ACC112 (cell line): ENCODE results near the gene SDHAF3.

ENCODE experiments used
- H2AFZ ChIP-seq: fragments of 200-600 bp; sonication (generic); one replicate; pipeline ENCODE4 v1.6.0; 2017; ENCODE audit warnings: antibody characterized with exemption, low read length; ENCODE audit not compliant: unreplicated experiment
- H3K27ac ChIP-seq: fragments of 200-600 bp; sonication (generic); 2 replicates; pipeline ENCODE4 v1.5.1; 2014; ENCODE audit warnings: low read depth, mild to moderate bottlenecking, antibody characterized with exemption, low read length, moderate library complexity
- H3K27me3 ChIP-seq: fragments of 200-600 bp; sonication (generic); 2 replicates; pipeline ENCODE4 v1.6.1; 2014; ENCODE audit warnings: mild to moderate bottlenecking, antibody characterized with exemption, low read length, moderate library complexity, mixed read lengths; ENCODE audit not compliant: insufficient read depth
- H3K36me3 ChIP-seq: fragments of 200-600 bp; sonication (generic); 2 replicates; pipeline ENCODE4 v1.6.1; 2016; ENCODE audit warnings: mild to moderate bottlenecking, antibody characterized with exemption, low read length, moderate library complexity, mixed read lengths; ENCODE audit not compliant: insufficient read depth
- H3K4me1 ChIP-seq: fragments of 200-600 bp; sonication (generic); one replicate; pipeline ENCODE4 v1.6.1; 2016; ENCODE audit warnings: low read length, mixed read lengths; ENCODE audit not compliant: insufficient read depth, unreplicated experiment, control insufficient read depth
- H3K4me3 ChIP-seq: fragments of 200-600 bp; sonication (generic); 2 replicates; pipeline ENCODE4 v1.5.1; 2014; ENCODE audit warnings: mild to moderate bottlenecking, low read depth, low read length
- H3K79me2 ChIP-seq: fragments of 200-600 bp; sonication (generic); one replicate; pipeline ENCODE4 v1.6.0; 2016; ENCODE audit warnings: low read length; ENCODE audit not compliant: control insufficient read depth, unreplicated experiment, insufficient read depth

SDHAF3 gene

GRCh38 chr7:97094284-97094930 lies 23.1 kb upstream of the SDHAF3 start:
- Histone ChIP-seq H3K36me3 (no peaks in the 10 kb centered on the region), H2AFZ (no peak overlapping the region), H3K4me1 (no peaks in the 10 kb centered on the region), H3K27ac (no peak overlapping the region), H3K27me3 (peaks cover 45% of the 10 kb centered on the region), H3K4me3 (no peak overlapping the region), H3K79me2 (no peaks in the 10 kb centered on the region)

GRCh38 chr7:97096037-97096436 lies 21.5 kb upstream of the SDHAF3 start:
- Histone ChIP-seq H3K27ac (no peak overlapping the region), H3K79me2 (no peaks in the 10 kb centered on the region), H2AFZ (no peak overlapping the region), H3K36me3 (no peaks in the 10 kb centered on the region), H3K27me3 (peaks cover 29% of the 10 kb centered on the region), H3K4me1 (no peaks in the 10 kb centered on the region), H3K4me3 (no peak overlapping the region)

- no peak overlapping the region for H3K4me3 ChIP-seq
- no peaks in the 10 kb centered on the region for H3K4me1 ChIP-seq
- peaks cover 24% of the 10 kb centered on the region for H3K27me3 ChIP-seq
- H3K27ac ChIP-seq: no peak overlapping the region
- H2AFZ ChIP-seq: no peak overlapping the region
- H3K36me3 ChIP-seq: no peaks in the 10 kb centered on the region
- no peaks in the 10 kb centered on the region for H3K79me2 ChIP-seq
Observed at GRCh38 chr7:97096661-97097060, 20.8 kb upstream of the SDHAF3 start.

- H3K4me3 ChIP-seq: no peak overlapping the region
Observed at GRCh38 chr7:97104719-97105238, 12.7 kb upstream of the SDHAF3 start.

GRCh38 chr7:97107192-97107800 lies 10.2 kb upstream of the SDHAF3 start:
- Histone ChIP-seq H3K4me1 (no peaks in the 10 kb centered on the region), H3K36me3 (no peaks in the 10 kb centered on the region), H3K4me3 (no peak overlapping the region), H3K27ac (no peak overlapping the region), H3K27me3 (no peaks in the 10 kb centered on the region), H3K79me2 (no peaks in the 10 kb centered on the region), H2AFZ (no peak overlapping the region)

More at GRCh38 chr7:97104719-97105238, 12.7 kb upstream of the SDHAF3 start:
- Histone ChIP-seq H2AFZ (peak overlapping the region; percentile 47), H3K4me1 (no peaks in the 10 kb centered on the region), H3K27me3 (no peaks in the 10 kb centered on the region), H3K79me2 (no peaks in the 10 kb centered on the region), H3K36me3 (no peaks in the 10 kb centered on the region), H3K27ac (no peak overlapping the region)

GRCh38 chr7:97116308-97116707 lies 1.2 kb upstream of the SDHAF3 start:
- H3K27ac ChIP-seq: no peak overlapping the region
- H3K36me3 ChIP-seq: no peaks in the 10 kb centered on the region
- H3K79me2 ChIP-seq: peaks cover 18% of the 10 kb centered on the region
- H3K4me3 ChIP-seq: no peak overlapping the region
- H2AFZ ChIP-seq: peak overlapping the region; percentile 66
- H3K27me3 ChIP-seq: no peaks in the 10 kb centered on the region
- peaks cover 13% of the 10 kb centered on the region for H3K4me1 ChIP-seq

GRCh38 chr7:97117035-97117371 lies 495 bp upstream of the SDHAF3 start:
- Histone ChIP-seq H3K27ac (peak overlapping the region; percentile 24; the same call in 1 of the 2 replicates), H3K36me3 (no peaks in the 10 kb centered on the region), H3K79me2 (peaks cover 20% of the 10 kb centered on the region), H2AFZ (peak overlapping the region; percentile 66), H3K4me1 (peaks cover 13% of the 10 kb centered on the region), H3K4me3 (peak overlapping the region; percentile 79), H3K27me3 (no peaks in the 10 kb centered on the region)

GRCh38 chr7:97118306-97118917 lies 914 bp downstream of the SDHAF3 start:
- H3K4me3 ChIP-seq: peak overlapping the region; percentile 79
- H3K79me2 ChIP-seq: peaks cover 25% of the 10 kb centered on the region
- no peaks in the 10 kb centered on the region for H3K36me3 ChIP-seq
- H3K4me1 ChIP-seq: peaks cover 13% of the 10 kb centered on the region
- H3K27ac ChIP-seq: no peak overlapping the region
- no peaks in the 10 kb centered on the region for H3K27me3 ChIP-seq
- peak overlapping the region; percentile 38 for H2AFZ ChIP-seq

GRCh38 chr7:97119747-97120146 lies 2.2 kb downstream of the SDHAF3 start:
- H3K4me3 ChIP-seq: 0 out of 2 replicates have a peak overlapping the region, but pooled peaks have one; percentile 79
- no peak overlapping the region for H3K27ac ChIP-seq
- no peaks in the 10 kb centered on the region for H3K36me3 ChIP-seq
- H3K79me2 ChIP-seq: peaks cover 25% of the 10 kb centered on the region
- no peak overlapping the region for H2AFZ ChIP-seq
- peaks cover 13% of the 10 kb centered on the region for H3K4me1 ChIP-seq
- H3K27me3 ChIP-seq: no peaks in the 10 kb centered on the region

- Histone ChIP-seq H3K36me3 (no peaks in the 10 kb centered on the region), H3K27me3 (no peaks in the 10 kb centered on the region), H2AFZ (no peak overlapping the region), H3K4me3 (no peak overlapping the region), H3K27ac (no peak overlapping the region), H3K4me1 (peaks cover 13% of the 10 kb centered on the region), H3K79me2 (peaks cover 25% of the 10 kb centered on the region)
Observed at GRCh38 chr7:97120713-97121457, 3.4 kb downstream of the SDHAF3 start.
